GM12865 (cell line): ENCODE results near the gene SULT6B1.

Experiments
- DNase-seq: peaks from one replicate; pipeline ENCODE4 v3.0.0; 2010; ENCODE audit warnings: low read depth
- H3K4me3 ChIP-seq: 2 replicates; pipeline ENCODE4 v1.5.1; 2011; ENCODE audit warnings: mild to moderate bottlenecking, low read depth, low read length, control low read depth
- CTCF ChIP-seq: IDR thresholded peaks from 2 replicates; pipeline ENCODE4 v1.5.1; 2011; ENCODE audit warnings: low read length, control low read depth, low read depth, inconsistent platforms; ENCODE audit not compliant: insufficient read depth; ENCODE audit errors: missing control alignments

The SULT6B1 gene

DNA sequence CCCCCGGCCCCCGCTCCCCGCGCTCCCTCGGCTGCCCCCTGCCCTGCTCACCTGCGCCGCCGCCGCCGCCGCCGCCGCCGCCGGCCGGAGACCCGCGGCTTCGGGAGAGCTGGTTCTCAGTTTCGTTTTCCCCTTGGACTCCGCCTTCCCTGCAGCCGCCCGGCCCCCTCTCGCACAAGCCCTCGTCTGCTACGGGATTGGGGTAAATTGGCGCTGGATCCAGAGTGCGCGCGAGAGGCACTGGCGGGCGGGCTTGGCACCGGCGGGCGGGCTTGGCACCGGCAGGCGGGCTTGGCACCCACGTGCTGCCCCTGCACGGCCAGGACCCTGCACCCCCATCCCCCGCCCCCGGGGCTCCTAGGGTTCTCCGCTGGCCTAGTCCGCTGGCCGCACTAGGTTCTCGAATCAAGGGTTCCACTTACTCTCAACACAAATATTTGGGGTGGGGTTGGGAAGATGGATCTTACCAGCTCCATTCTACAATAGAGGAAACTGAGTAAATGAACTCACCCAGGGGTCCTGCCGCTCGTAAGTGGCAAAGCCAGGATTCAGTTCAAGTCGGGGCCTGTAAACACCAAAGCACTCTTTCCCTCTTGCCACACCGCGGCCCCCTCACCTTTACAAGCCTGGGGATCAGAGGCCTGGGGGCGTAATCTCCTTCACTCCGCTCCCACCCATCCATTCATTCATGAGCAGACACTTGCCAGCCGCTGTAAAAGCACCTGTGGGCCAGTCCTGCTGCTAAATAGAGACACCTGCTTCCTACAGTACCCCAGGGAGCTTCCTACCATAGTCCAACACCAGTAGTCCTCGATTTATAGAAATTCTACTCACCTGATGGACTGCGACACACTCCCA is 31.4 kb downstream of the SULT6B1 start, which contains the start of gene EIF2AK2:
EIF2AK2 (minus strand) TSS at position 124 of the 858 bp plus-strand sequence. CDS start 9,174 bp downstream, outside the sequence.
- peak; percentile 93 for DNase-seq
- peak within 1 kb of the TSS; percentile 89 for H3K4me3 ChIP-seq
- no peak for TF ChIP-seq CTCF

DNA sequence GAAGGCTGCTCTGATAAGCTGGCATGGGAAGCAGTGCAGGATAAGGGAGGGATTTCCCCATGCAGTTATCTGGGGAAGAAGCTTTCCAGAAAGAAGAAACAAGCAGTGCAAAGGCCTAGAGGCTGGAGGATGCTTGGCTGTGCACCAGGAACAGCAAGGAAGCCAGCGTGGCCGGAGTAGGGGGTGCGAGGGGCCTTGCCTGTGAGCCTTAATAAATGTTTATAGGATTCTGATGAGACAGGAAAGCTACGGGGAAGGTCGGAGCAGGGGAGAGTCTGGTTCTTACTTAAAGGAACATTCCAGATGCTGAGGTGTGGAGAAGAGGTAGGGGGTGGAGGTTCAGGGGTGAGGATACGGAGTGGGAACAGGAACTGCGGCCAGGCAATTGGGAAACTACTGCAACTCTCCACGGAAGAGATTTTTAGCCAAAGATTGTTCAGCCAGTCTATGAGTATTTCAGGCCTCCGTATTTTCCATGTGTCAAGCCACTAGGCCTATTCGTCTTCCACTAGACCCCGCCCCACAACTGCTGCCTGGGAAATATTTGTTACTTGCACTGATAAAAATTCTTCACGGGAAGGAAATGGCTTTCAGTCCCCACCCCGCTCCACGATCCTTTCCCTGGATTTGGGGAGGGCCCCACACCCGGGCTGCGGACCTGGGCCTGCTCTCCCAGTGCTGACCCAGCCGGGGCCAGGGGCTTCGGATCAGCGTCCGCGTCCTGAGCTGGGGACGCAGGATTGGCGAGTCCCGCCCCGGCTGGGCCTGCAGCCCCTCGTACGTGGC is 32.2 kb downstream of the SULT6B1 start:
- DNase-seq, result peak; percentile 37
- TF ChIP-seq CTCF, result no peak
- peak overlapping the region; percentile 89 for H3K4me3 ChIP-seq

DNA sequence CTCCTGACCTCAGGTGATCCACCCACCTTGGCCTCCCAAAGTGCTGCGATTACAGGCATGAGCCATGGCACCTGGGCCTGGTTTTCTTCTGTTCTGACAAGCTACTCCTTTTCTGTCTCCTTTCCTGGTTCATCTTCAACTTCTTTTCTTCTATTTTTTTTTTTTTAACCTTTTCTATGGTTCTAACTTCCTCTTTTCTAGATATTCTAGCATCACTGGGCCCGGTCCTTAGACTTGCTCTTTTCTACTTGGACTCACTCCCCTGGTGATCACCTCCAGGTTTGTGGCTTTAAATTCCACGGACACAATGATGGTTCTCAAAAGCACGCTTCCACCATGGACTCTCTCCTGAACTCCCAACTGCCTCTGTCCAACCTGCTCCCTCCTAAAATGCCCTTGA is 33.7 kb downstream of the SULT6B1 start:
- no peak for TF ChIP-seq CTCF
- no peak overlapping the region for H3K4me3 ChIP-seq
- no peak for DNase-seq

- no peak overlapping the region for H3K4me3 ChIP-seq
- DNase-seq, result no peak
- no peak for TF ChIP-seq CTCF
Observed at GRCh38 chr2:37153224-37153623, 35.2 kb downstream of the SULT6B1 start.

DNA sequence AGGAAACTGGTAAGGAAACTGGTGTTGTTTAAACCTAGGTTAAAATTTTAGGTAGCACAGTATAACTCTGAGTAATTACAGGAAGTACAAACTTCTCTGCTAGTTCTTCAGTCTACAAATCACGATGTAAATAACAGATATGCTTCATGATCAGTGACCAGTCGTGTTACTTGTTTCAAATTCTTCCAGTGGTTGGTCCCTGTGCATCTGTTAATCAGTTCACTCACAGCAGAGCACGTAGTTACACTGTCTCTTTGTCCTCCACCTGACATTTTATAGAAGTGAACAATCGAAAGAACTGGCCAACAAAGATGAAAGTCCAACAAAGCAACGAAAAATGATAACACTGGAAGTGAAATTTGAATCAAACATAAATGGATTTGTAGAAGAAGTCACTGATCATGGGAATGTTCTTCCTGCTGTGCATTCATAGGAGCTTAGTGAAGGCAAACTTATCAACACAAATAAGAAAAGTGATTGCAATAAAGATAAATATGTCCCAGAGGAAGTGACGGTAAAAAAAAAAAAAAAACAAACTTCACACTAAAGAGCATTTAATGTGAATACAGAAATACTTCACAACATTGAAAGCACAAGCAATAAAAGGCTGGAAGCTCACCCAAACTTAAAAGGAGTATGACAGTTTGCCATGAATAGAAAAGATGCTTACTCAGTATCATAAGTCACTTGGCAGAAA is 38.7 kb downstream of the SULT6B1 start:
- DNase-seq, result no peak
- no peak for TF ChIP-seq CTCF
- no peak overlapping the region for H3K4me3 ChIP-seq

DNA sequence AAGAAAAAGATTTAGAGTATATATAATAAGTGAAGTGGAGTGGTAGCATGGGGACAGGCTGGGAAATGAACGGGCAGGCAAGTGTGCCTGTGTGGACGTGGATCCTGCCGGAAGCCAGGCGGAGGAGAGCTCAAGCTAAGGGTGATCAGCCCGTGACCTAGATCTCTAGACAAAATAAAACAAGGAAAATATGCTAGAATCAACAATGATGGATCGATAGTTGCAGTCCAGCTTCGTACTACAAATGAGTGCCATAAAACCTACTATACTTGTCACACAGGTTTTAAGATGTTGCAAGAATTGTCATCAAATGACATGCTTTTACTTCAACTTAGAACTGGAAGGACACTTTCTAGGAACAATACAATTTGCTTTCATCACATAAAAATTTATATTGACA is 40.1 kb downstream of the SULT6B1 start:
- H3K4me3 ChIP-seq, result no peak overlapping the region
- no peak for DNase-seq
- TF ChIP-seq CTCF, result no peak
